ENCODE measurements around the gene CLPX. TPM values are rescaled to one million over a fixed set of nuclear protein-coding genes. Genes with fewer than 3 reads are reported as not detected.
"Not testable (repeated sequence)": the region's sequence is repeated elsewhere in the genome, so short reads cannot be mapped to it uniquely, and the experiment has no call there.

CLPX gene
- total RNA-seq, 4 donors from 2014 or later, result 40.1 to 68.8 (median 55.6) TPM

DNA sequence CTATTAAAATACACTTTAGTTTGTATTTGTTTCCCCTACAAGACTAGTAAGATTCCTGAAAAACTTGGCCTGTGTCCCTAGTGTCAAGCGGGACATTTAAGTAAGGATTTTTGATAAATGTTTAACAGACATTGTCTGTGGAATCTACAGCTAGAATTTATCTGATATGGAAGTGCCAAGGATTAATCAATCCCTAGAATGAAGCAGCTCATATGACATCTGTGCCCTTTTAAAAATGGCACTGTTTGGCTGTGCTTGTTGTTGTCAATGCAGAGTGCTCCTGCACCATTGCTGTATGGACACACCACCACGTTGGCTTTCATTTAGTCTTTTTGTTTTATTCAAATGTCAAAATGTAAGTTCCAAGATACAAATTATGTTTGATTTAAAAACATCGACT, 37.2 kb downstream of the CLPX start:
- peaks cover 0 to 61% of the 10 kb centered on the region in 2 donors for H3K36me3 ChIP-seq
- WGBS, 2 donors (ENCODE audit: low coverage in 1 of 2), result 35 to 52% methylated on average over 2 to 3 of the region's 3 CpGs

DNA sequence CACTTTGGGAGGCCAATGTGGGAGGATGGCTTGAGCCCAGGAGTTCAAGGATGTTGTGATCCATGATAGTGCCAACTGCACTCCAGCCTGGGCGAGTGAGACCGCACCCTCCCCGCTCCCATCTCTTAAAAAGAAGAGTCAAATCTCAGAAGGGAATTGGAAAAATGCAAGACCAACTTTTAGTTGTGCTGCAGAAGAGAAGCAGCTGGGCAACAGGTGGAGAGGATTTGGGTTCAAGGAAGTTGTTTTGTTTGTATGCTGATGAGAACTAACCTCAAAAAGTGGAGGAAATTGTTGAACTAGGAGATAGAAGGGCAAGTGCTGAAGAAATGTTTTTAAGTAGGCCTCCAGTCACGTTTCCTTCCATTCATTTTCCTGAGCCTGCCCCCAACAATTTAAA, 38.7 kb downstream of the CLPX start:
- H3K27ac ChIP-seq, result no peak overlapping the region
- H3K36me3 ChIP-seq, result peaks cover 0 to 46% of the 10 kb centered on the region in 2 donors
- whole genome bisulfite sequencing, 2 donors (ENCODE audit: low coverage in 1 of 2), result 64 to 77% methylated on average over 1 to 4 of the region's 4 CpGs
- no peaks in the 10 kb centered on the region for H3K4me1 ChIP-seq
- no peak for ATAC-seq
- no peaks in the 10 kb centered on the region for H3K27me3 ChIP-seq
- no peaks in the 10 kb centered on the region for H3K9me3 ChIP-seq
- TF ChIP-seq, protein P1, sequence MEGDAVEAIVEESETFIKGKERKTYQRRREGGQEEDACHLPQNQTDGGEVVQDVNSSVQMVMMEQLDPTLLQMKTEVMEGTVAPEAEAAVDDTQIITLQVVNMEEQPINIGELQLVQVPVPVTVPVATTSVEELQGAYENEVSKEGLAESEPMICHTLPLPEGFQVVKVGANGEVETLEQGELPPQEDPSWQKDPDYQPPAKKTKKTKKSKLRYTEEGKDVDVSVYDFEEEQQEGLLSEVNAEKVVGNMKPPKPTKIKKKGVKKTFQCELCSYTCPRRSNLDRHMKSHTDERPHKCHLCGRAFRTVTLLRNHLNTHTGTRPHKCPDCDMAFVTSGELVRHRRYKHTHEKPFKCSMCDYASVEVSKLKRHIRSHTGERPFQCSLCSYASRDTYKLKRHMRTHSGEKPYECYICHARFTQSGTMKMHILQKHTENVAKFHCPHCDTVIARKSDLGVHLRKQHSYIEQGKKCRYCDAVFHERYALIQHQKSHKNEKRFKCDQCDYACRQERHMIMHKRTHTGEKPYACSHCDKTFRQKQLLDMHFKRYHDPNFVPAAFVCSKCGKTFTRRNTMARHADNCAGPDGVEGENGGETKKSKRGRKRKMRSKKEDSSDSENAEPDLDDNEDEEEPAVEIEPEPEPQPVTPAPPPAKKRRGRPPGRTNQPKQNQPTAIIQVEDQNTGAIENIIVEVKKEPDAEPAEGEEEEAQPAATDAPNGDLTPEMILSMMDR (IDR thresholded peaks at IDR 0.05), result no peak
- TF ChIP-seq POLR2A (IDR thresholded peaks at IDR 0.05) (no peak), POLR2AphosphoS5 (IDR thresholded peaks at IDR 0.05) (no peak), EP300 (IDR thresholded peaks at IDR 0.05) (no peak)
- no peak overlapping the region for H3K4me3 ChIP-seq

More for the DNA sequence above, 37.2 kb downstream of the CLPX start:
- no peak overlapping the region for H3K4me3 ChIP-seq
- H3K4me1 ChIP-seq, result no peaks in the 10 kb centered on the region
- ATAC-seq, result no peak
- TF ChIP-seq, protein P1 (IDR thresholded peaks at IDR 0.05), result no peak
- TF ChIP-seq POLR2AphosphoS5 (IDR thresholded peaks at IDR 0.05), result no peak
- no peak for TF ChIP-seq EP300 (IDR thresholded peaks at IDR 0.05)
- TF ChIP-seq POLR2A (IDR thresholded peaks at IDR 0.05), result no peak
- H3K9me3 ChIP-seq, result no peaks in the 10 kb centered on the region
- no peak overlapping the region for H3K27ac ChIP-seq
- H3K27me3 ChIP-seq, result no peaks in the 10 kb centered on the region

DNA sequence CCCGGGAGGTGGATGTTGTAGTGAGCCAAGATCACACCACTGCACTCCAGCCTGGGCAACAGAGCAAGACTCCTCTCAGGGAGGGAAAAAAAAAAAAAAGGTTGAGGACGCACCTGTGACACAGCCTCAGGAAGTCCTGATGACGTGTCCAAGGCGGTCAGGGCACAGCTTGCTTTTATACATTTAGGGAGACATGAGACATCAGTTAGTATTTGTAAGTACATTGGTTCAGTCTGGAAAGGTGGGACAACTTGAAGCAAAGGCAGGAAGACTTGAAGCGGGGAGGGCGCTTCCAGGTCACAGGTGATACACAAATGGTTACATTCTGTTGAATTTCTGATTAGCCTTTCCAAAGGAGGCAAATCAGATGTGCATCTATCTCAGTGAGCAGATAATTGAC, 46.5 kb downstream of the CLPX start:
- not testable (repeated sequence) for ATAC-seq

DNA sequence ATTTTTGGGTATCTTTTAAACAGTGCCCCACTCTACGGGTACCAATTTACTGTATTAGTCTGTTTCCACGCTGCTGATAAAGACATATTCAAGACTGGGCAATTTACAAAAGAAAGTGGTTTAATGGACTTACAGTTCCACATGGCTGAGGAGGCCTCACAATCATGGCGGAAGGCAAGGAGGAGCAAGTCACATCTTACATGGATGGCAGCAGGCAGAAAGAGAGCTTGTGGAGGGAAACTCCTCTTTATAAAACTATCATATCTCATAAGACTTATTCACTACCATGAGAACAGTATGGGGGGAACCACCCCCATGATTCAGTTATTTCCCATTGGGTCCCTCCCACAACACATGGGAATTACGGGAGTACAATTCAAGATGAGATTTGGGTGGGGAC, 47.2 kb downstream of the CLPX start:
- H3K36me3 ChIP-seq, H3K4me3 ChIP-seq, H3K27me3 ChIP-seq, H3K9me3 ChIP-seq, ATAC-seq, H3K27ac ChIP-seq, H3K4me1 ChIP-seq: not testable (repeated sequence)
- 96 to 100% methylated on average over 2 to 3 of the region's 4 CpGs for WGBS, 2 donors (ENCODE audit: low coverage in 1 of 2)

More for the DNA sequence above, 46.5 kb downstream of the CLPX start:
- not testable (repeated sequence) for H3K4me1 ChIP-seq, H3K9me3 ChIP-seq, H3K27me3 ChIP-seq, H3K27ac ChIP-seq, H3K36me3 ChIP-seq, H3K4me3 ChIP-seq
- WGBS, 2 donors (ENCODE audit: low coverage in 1 of 2), result 79% methylated on average over 4 to 5 of the region's 6 CpGs

DNA sequence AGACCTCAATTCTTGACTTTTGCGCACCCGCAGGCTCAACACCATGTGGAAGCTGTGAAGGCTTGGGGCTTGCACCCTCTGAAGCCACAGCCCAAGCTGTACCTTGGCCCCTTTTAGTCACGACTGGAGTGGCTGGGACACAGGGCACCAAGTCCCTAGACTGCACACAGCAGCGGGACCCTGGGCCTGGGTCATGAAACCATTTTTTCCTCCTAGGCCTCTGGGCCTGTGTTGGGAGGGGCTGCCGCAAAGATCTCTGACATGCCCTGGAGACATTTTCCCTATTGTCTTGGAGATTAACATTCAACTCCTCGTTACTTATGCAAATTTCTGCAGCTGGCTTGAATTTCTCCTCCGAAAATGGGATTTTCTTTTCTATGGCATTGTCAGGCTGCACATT, 48.1 kb downstream of the CLPX start:
- not testable (repeated sequence) for H3K9me3 ChIP-seq, ATAC-seq, H3K27ac ChIP-seq, H3K4me3 ChIP-seq, H3K36me3 ChIP-seq, H3K27me3 ChIP-seq
- 93 to 95% methylated on average over 3 of the region's 7 CpGs for WGBS, 2 donors (ENCODE audit: low coverage in 1 of 2)
- H3K4me1 ChIP-seq, result peaks cover 2 to 17% (median 7%) of the 10 kb centered on the region in 3 donors

DNA sequence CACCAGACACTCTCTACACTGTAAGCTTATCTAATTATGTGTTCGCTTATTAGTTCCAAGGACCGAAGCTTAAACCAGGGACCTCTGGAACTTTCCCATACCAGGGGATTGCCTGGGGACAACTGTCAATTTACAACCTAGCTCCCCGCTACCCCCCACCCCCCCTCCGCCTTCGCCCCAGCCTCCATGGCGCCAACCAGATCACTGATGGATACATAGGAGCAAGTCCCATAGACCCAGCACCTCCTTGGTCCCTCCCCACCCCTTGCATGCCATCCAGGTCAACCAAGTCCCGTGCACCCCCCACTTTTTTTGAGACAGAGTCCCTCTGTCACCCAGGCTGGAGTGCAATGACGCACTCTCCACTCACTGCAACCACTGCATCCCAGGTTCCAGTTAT, 50.6 kb downstream of the CLPX start:
- ATAC-seq, result no peak
- H3K4me3 ChIP-seq, result no peak overlapping the region
- WGBS, 2 donors (ENCODE audit: low coverage in 1 of 2), result 97% methylated on average over 4 of the region's 8 CpGs; no CpG with 5 or more reads in 1 of the 2 donors

More for the DNA sequence above, 50.6 kb downstream of the CLPX start:
- Histone ChIP-seq H3K36me3 (peaks cover 0 to 14% of the 10 kb centered on the region in 2 donors), H3K27ac (no peak overlapping the region), H3K4me1 (peaks cover 5 to 38% (median 18%) of the 10 kb centered on the region in 3 donors), H3K9me3 (no peaks in the 10 kb centered on the region), H3K27me3 (no peaks in the 10 kb centered on the region)
- TF ChIP-seq POLR2AphosphoS5 (IDR thresholded peaks at IDR 0.05), result no peak
- TF ChIP-seq, protein P1 (IDR thresholded peaks at IDR 0.05), result no peak
- no peak for TF ChIP-seq EP300 (IDR thresholded peaks at IDR 0.05)
- TF ChIP-seq POLR2A (IDR thresholded peaks at IDR 0.05), result no peak
